Measurements from ENCODE around the gene TMEM9B.

GRCh38 chr11:9008661-9009060 lies 44.4 kb upstream of the TMEM9B start:
- TF ChIP-seq TAF1 (IDR thresholded peaks at IDR 0.05; ENCODE audit: low read depth) (no peak), TEAD4 (IDR thresholded peaks at IDR 0.05) (no peak), CEBPB (IDR thresholded peaks at IDR 0.05) (no peak), YY1 (IDR thresholded peaks at IDR 0.05; ENCODE audit: low read depth) (no peak)

All from Ishikawa (cell line).